ENCODE results near the gene NAAA. TPM values are rescaled to one million over a fixed set of nuclear protein-coding genes. Genes with fewer than 3 reads are reported as not detected.

NAAA gene
- total and polyA plus RNA-seq, 2 of the 4 experiments (the other 2 are of a cell fraction) = 17.6 to 26.4 TPM

DNA sequence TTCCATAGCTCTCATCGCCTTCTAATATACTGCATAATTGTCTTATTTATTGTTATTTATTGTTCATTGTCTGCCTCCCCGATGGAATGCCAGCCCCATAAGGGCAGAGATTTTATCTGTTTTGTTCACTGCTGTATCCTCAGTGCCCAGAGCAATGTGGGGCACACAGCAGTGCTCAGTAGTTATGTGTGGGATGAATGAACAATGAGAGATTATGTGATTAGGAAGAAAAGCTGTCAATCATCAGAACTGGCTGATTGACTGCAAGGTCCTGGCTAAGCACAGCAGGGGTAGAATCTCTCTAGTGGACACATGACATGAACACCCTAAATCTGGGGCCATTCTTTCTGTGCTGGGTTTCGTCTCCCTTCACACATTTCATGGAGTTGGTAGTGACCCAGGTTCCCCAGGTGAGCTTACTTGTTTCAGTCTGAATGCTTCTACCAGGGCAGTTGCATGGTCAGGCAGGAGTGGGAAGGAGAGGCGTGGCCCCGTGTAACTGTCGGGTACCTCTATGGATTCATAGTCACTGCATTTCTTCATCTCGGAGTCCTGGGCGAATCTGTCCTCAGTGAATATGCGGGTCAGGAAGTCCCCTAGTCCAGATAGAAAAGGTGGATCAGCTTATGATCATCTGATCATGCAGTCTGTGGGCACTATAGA, 51.1 kb downstream of the NAAA start:
- ATAC-seq (ENCODE audit: low read depth) (no peak), DNase-seq (no peak)
- H2BK20ac ChIP-seq (ENCODE audit: low read depth, low read length) = no peak overlapping the region
- H2BK15ac ChIP-seq (ENCODE audit: low read depth, low read length) = no peak overlapping the region
- H3K23ac ChIP-seq (ENCODE audit: low read depth, low read length) = no peak overlapping the region
- H3K4me2 ChIP-seq (ENCODE audit: low read depth, low read length) = no peak overlapping the region
- no peaks in the 10 kb centered on the region for H4K20me1 ChIP-seq (ENCODE audit: insufficient read depth, low read length)
- H3K9ac ChIP-seq (ENCODE audit: low read depth, low read length) = no peak overlapping the region
- no peak overlapping the region for H2BK120ac ChIP-seq (ENCODE audit: low read depth, low read length)
- H2AK5ac ChIP-seq (ENCODE audit: low read depth, low read length) = no peak overlapping the region
- no peak overlapping the region for H3K27ac ChIP-seq (ENCODE audit: insufficient read depth, low read length)
- H3K36me3 ChIP-seq (ENCODE audit: control insufficient read depth, insufficient read depth, low read length) = no peaks in the 10 kb centered on the region
- BruUV-seq (replicated peaks) = no TSS peak
- no peaks in the 10 kb centered on the region for H3K79me1 ChIP-seq (ENCODE audit: low read depth in 1 of 2, low read length in 2 of 2)
- no peak overlapping the region for H4K91ac ChIP-seq (ENCODE audit: insufficient read depth, low read depth, low read length)
- H3K27me3 ChIP-seq (ENCODE audit: control insufficient read depth, insufficient read depth, low read length) = peaks cover 33% of the 10 kb centered on the region
- H3K4me3 ChIP-seq (ENCODE audit: insufficient read depth, low read depth, low read length) = no peak overlapping the region
- H3K4me1 ChIP-seq (ENCODE audit: control insufficient read depth, insufficient read depth, low read length) = no peaks in the 10 kb centered on the region
- H2AFZ ChIP-seq (replicated peaks; ENCODE audit: low read length, poor library complexity) = no peak overlapping the region
- H3K18ac ChIP-seq (ENCODE audit: low read depth, low read length) = no peak overlapping the region
- intact Hi-C loops (cut with micrococcal nuclease) (loop anchor here (10.0 kb wide), 1 partner anchor 195 kb away; no protein-coding TSS in a partner anchor), in situ Hi-C loops (cut with MboI; ENCODE audit: low sequenced_read_pairs) (loop anchor here (10.0 kb wide), 1 partner anchor 185 kb away; the partner anchor contains the start of gene ART3), dilution Hi-C loops (cut with HindIII; ENCODE audit: low sequenced_read_pairs, unreplicated experiment) (no loop called here)
- POLR2A ChIA-PET (ENCODE audit: unreplicated experiment) = no interaction called here
- H3K9me1 ChIP-seq (ENCODE audit: insufficient read depth, low read length) = no peaks in the 10 kb centered on the region
- H3K9me3 ChIP-seq (ENCODE audit: control insufficient read depth, insufficient read depth, low read length) = no peaks in the 10 kb centered on the region
- H3K4ac ChIP-seq (ENCODE audit: low read depth, low read length) = no peak overlapping the region
- no peak overlapping the region for H2BK5ac ChIP-seq (ENCODE audit: low read depth, low read length, poor library complexity, severe bottlenecking)
- no peak overlapping the region for H2AK9ac ChIP-seq (replicated peaks; ENCODE audit: low read depth, low read length, poor library complexity)
- H3K14ac ChIP-seq (replicated peaks; ENCODE audit: low read depth, low read length) = no peak overlapping the region; the same call in 1 of the 2 replicates
- no peak overlapping the region for H3K56ac ChIP-seq (ENCODE audit: extremely low read depth, insufficient read depth, low read length)
- no peak overlapping the region for H4K5ac ChIP-seq (ENCODE audit: low read depth, low read length)
- TF ChIP-seq POLR2A (IDR thresholded peaks at IDR 0.05; ENCODE audit: low read depth, low read length) = no peak
- WGBS, 2 experiments (ENCODE audit: extremely low coverage in 2 of 2, insufficient read length in 1 of 2) = 89% methylated on average over 3 of the region's 9 CpGs; no CpG with 5 or more reads in 1 of the 2 experiments
- CTCF ChIA-PET = no interaction called here
- H4K8ac ChIP-seq (ENCODE audit: low read depth in 2 of 2, low read length in 2 of 2) = no peak overlapping the region

All from IMR-90 (cell line).